Fibroblast of villous mesenchyme (primary cell): Measurements from ENCODE around the gene CACNA2D4. TPM values are rescaled to one million over a fixed set of nuclear protein-coding genes. Genes with fewer than 3 reads are reported as not detected.

ENCODE experiments used
- DNase-seq: peaks from one replicate; pipeline ENCODE4 v3.0.0-alpha.2; 2010; ENCODE audit warnings: low read depth
- H3K4me3 ChIP-seq: 2 replicates; pipeline ENCODE4 v1.5.1; 2011; ENCODE audit warnings: low read depth, mild to moderate bottlenecking, low read length
- CTCF ChIP-seq: IDR thresholded peaks from 2 replicates; pipeline ENCODE4 v1.5.1; 2012; ENCODE audit warnings: low read depth, mild to moderate bottlenecking, low read length; ENCODE audit not compliant: insufficient read depth
- total RNA-seq: library from RNA; depleted of rRNA; stranded (reverse); fragments of >200 nt; gene quantifications from 2 replicates; pipeline ENCODE4 v1.2.3, GENCODE V29; 2012

The CACNA2D4 gene
- total RNA-seq, 1 donor: 1.7 TPM

GRCh38 chr12:1904875-1905274 lies 13.6 kb downstream of the CACNA2D4 start:
- no peak for TF ChIP-seq CTCF
- DNase-seq: no peak
- no peak overlapping the region for H3K4me3 ChIP-seq

GRCh38 chr12:1896964-1897363 lies 21.5 kb downstream of the CACNA2D4 start:
- TF ChIP-seq CTCF: no peak
- no peak overlapping the region for H3K4me3 ChIP-seq
- DNase-seq: no peak

- no peak for DNase-seq
- no peak overlapping the region for H3K4me3 ChIP-seq
- TF ChIP-seq CTCF: no peak
Measured at GRCh38 chr12:1890810-1891209, 27.6 kb downstream of the CACNA2D4 start.

- TF ChIP-seq CTCF: no peak
- H3K4me3 ChIP-seq: no peak overlapping the region
- no peak for DNase-seq
Measured at GRCh38 chr12:1890119-1890703, 28.2 kb downstream of the CACNA2D4 start.

GRCh38 chr12:1888923-1889322 lies 29.5 kb downstream of the CACNA2D4 start:
- no peak overlapping the region for H3K4me3 ChIP-seq
- TF ChIP-seq CTCF: no peak
- no peak for DNase-seq

- no peak overlapping the region for H3K4me3 ChIP-seq
- TF ChIP-seq CTCF: no peak
- no peak for DNase-seq
Measured at GRCh38 chr12:1886396-1887008, 31.9 kb downstream of the CACNA2D4 start.
